ENCODE results near the gene DSTYK. TPM values are rescaled to one million over a fixed set of nuclear protein-coding genes. Genes with fewer than 3 reads are reported as not detected.

The DSTYK gene
- total RNA-seq, 1 donor from 2014 or later: 14.8 TPM

- H3K27ac Mint-ChIP-seq (ENCODE audit: unreplicated experiment): no peak overlapping the region
- H3K27me3 Mint-ChIP-seq (ENCODE audit: low read depth): peaks cover 2% of the 10 kb centered on the region
- TF ChIP-seq, protein P1, sequence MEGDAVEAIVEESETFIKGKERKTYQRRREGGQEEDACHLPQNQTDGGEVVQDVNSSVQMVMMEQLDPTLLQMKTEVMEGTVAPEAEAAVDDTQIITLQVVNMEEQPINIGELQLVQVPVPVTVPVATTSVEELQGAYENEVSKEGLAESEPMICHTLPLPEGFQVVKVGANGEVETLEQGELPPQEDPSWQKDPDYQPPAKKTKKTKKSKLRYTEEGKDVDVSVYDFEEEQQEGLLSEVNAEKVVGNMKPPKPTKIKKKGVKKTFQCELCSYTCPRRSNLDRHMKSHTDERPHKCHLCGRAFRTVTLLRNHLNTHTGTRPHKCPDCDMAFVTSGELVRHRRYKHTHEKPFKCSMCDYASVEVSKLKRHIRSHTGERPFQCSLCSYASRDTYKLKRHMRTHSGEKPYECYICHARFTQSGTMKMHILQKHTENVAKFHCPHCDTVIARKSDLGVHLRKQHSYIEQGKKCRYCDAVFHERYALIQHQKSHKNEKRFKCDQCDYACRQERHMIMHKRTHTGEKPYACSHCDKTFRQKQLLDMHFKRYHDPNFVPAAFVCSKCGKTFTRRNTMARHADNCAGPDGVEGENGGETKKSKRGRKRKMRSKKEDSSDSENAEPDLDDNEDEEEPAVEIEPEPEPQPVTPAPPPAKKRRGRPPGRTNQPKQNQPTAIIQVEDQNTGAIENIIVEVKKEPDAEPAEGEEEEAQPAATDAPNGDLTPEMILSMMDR (conservative IDR thresholded peaks at IDR 0.05): no peak
- H3K4me1 Mint-ChIP-seq: peaks cover 3% of the 10 kb centered on the region
- no peaks in the 10 kb centered on the region for H3K9me3 Mint-ChIP-seq
- H3K4me3 Mint-ChIP-seq: no peak overlapping the region
- DNase-seq (ENCODE audit: low read depth, low spot score): no peak
- no peaks in the 10 kb centered on the region for H3K36me3 Mint-ChIP-seq (ENCODE audit: low read depth)
These were observed 8.9 kb upstream of the DSTYK start for GRCh38 chr1:205220421-205220820.

DNA sequence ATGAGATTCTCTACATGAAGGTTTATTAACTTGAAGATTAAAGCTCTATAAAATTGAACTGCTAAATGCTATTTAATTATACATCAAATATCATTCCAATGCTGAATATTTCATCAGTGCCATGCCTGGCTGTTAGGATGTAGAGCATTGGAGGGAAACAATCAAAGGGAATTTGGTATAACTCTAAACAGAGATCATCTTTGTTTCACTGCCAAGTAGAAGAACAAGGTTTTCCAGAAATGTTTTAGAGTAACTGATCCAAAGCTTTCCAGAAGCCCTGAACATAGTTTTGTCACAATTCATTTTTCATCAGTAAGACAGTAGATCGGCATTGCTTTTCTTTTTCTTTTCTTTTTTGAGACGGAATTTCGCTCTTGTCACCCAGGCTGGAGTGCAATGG lies 5.9 kb upstream of the DSTYK start:
- H3K4me3 Mint-ChIP-seq: no peak overlapping the region
- no peaks in the 10 kb centered on the region for H3K36me3 Mint-ChIP-seq (ENCODE audit: low read depth)
- DNase-seq (ENCODE audit: low read depth, low spot score): no peak
- peaks cover 10% of the 10 kb centered on the region for H3K27me3 Mint-ChIP-seq (ENCODE audit: low read depth)
- TF ChIP-seq, protein P1 (conservative IDR thresholded peaks at IDR 0.05): no peak
- no peak overlapping the region for H3K27ac Mint-ChIP-seq (ENCODE audit: unreplicated experiment)
- H3K9me3 Mint-ChIP-seq: no peaks in the 10 kb centered on the region
- H3K4me1 Mint-ChIP-seq: peaks cover 3% of the 10 kb centered on the region

GRCh38 chr1:205216588-205216987 lies 5.1 kb upstream of the DSTYK start:
- TF ChIP-seq, protein P1 (conservative IDR thresholded peaks at IDR 0.05): no peak
- Mint-ChIP-seq H3K9me3 (no peaks in the 10 kb centered on the region), H3K4me1 (peaks cover 6% of the 10 kb centered on the region), H3K27ac (ENCODE audit: unreplicated experiment) (no peak overlapping the region), H3K27me3 (ENCODE audit: low read depth) (peaks cover 10% of the 10 kb centered on the region), H3K36me3 (ENCODE audit: low read depth) (no peaks in the 10 kb centered on the region), H3K4me3 (no peak overlapping the region)
- DNase-seq (ENCODE audit: low read depth, low spot score): no peak

GRCh38 chr1:205214756-205215155 lies 3.3 kb upstream of the DSTYK start:
- no peaks in the 10 kb centered on the region for H3K9me3 Mint-ChIP-seq
- DNase-seq (ENCODE audit: low read depth, low spot score): no peak
- H3K36me3 Mint-ChIP-seq (ENCODE audit: low read depth): no peaks in the 10 kb centered on the region
- no peak overlapping the region for H3K4me3 Mint-ChIP-seq
- H3K4me1 Mint-ChIP-seq: peaks cover 19% of the 10 kb centered on the region
- H3K27ac Mint-ChIP-seq (ENCODE audit: unreplicated experiment): no peak overlapping the region
- TF ChIP-seq, protein P1 (conservative IDR thresholded peaks at IDR 0.05): no peak
- H3K27me3 Mint-ChIP-seq (ENCODE audit: low read depth): peaks cover 10% of the 10 kb centered on the region

DNA sequence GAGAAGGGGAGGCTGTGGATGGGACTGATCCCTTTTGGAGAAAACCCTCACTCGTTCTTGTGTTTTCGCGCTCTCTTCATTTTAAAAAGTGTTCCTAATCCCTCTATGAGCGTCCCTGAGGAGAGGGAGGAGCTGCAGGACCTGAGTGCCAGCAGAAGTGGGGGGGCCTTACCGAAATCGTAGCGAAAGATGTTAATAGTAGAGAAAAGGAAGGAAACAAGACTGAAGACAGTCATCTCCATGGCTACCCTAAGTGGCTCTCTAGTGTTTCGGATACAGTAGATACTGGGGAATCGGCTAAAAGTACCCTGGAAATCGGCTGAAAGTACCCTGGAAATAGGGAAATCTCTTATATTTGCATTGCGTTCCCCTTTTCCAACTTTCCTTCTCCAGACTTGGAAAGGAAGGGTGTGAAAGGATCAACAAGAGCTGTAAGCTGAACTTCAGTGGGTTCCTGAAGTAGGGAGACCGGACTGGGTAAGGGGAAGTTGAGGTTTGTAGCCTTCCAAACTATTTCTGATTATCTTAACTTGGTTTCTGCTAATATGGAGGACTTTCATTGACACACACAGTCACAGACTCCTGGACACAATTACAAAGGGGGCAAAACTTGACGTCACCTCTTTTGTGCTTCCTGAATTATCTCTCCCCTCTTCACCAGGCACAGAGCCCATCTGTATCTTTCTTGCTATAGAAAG lies 486 bp upstream of the DSTYK start:
- H3K9me3 Mint-ChIP-seq: no peaks in the 10 kb centered on the region
- peaks cover 10% of the 10 kb centered on the region for H3K27me3 Mint-ChIP-seq (ENCODE audit: low read depth)
- no peaks in the 10 kb centered on the region for H3K36me3 Mint-ChIP-seq (ENCODE audit: low read depth)
- TF ChIP-seq, protein P1 (conservative IDR thresholded peaks at IDR 0.05): no peak
- H3K27ac Mint-ChIP-seq (ENCODE audit: unreplicated experiment): peak overlapping the region; percentile 95
- H3K4me1 Mint-ChIP-seq: peaks cover 26% of the 10 kb centered on the region
- DNase-seq (ENCODE audit: low read depth, low spot score): no peak
- peak overlapping the region; percentile 94 for H3K4me3 Mint-ChIP-seq
